Upper lobe of right lung (tissue), 1 donor: ENCODE results near the gene TULP1. TPM values are rescaled to one million over a fixed set of nuclear protein-coding genes. Genes with fewer than 3 reads are reported as not detected.

ENCODE experiments used
- ATAC-seq: fragments of 200-7000 bp; cut with Tn5 transposase; one replicate; pipeline ENCODE4 v1.9.1; 2020; ENCODE audit warnings: mild to moderate bottlenecking, moderate library complexity
- DNase-seq: peaks from one replicate; pipeline ENCODE4 v3.0.0-alpha.2; 2020
- H3K27ac ChIP-seq: fragments of 200-600 bp; one replicate; pipeline ENCODE4 v1.8.0; 2022
- H3K27me3 ChIP-seq: fragments of 200-600 bp; one replicate; pipeline ENCODE4 v1.8.0; 2022; ENCODE audit warnings: mild to moderate bottlenecking
- H3K36me3 ChIP-seq: fragments of 200-600 bp; one replicate; pipeline ENCODE4 v1.8.0; 2022
- H3K4me1 ChIP-seq: fragments of 200-600 bp; one replicate; pipeline ENCODE4 v1.8.0; 2022
- H3K4me3 ChIP-seq: fragments of 200-600 bp; one replicate; pipeline ENCODE4 v1.8.0; 2022; ENCODE audit warnings: mild to moderate bottlenecking
- H3K9me3 ChIP-seq: fragments of 200-600 bp; one replicate; pipeline ENCODE4 v1.8.0; 2022
- CTCF ChIP-seq: fragments of 200-600 bp; IDR thresholded peaks from one replicate; pipeline ENCODE4 v1.8.0; 2022; ENCODE audit warnings: antibody characterized with exemption
- intact Hi-C: fragments of 100-400 bp; cut with DNase I; formaldehyde crosslinking; loops from one replicate; pipeline ENCODE4 v1.11.0; 2022
- total RNA-seq: library from RNA; stranded (reverse); fragmentation: NEBNext Ultra II Directional; extraction: Animal tissue kit (Norgen Biotek cat#: 25700); gene quantifications from one replicate; pipeline ENCODE4 v1.2.1, GENCODE V29; 2021
- donor health status: DM: no; HTN: yes; CAD: no; lungs with severe emphysema.

Gene TULP1
- total RNA-seq, 1 donor from 2014 or later, result not detected

DNA sequence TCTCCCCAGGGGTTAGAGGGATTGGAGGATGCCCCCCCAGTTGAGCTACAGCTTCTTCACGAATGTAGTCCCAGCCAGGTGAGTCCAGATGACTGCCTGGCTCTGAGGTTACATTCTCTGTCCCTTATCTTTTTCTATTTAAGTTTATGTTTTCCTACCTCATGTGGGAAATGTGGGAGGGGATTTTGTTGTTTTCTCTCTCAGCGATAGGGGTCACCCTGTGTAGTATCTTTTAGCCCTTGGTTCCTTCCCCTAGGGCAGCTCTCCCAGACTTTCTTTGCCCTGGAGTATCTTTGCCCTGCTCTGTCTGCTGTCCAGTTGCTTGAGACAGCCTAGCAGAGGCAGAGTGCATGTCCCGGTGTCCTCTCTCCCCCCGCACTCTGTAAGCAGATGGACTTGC is 54.8 kb downstream of the TULP1 start:
- H3K27ac ChIP-seq, result no peak overlapping the region
- DNase-seq (no peak), ATAC-seq (no peak)
- H3K4me1 ChIP-seq, result peaks cover 18% of the 10 kb centered on the region
- H3K4me3 ChIP-seq, result no peak overlapping the region
- H3K9me3 ChIP-seq, result no peaks in the 10 kb centered on the region
- intact Hi-C loops, result no loop called here
- H3K27me3 ChIP-seq, result no peaks in the 10 kb centered on the region
- peaks cover 26% of the 10 kb centered on the region for H3K36me3 ChIP-seq
- TF ChIP-seq CTCF, result no peak

DNA sequence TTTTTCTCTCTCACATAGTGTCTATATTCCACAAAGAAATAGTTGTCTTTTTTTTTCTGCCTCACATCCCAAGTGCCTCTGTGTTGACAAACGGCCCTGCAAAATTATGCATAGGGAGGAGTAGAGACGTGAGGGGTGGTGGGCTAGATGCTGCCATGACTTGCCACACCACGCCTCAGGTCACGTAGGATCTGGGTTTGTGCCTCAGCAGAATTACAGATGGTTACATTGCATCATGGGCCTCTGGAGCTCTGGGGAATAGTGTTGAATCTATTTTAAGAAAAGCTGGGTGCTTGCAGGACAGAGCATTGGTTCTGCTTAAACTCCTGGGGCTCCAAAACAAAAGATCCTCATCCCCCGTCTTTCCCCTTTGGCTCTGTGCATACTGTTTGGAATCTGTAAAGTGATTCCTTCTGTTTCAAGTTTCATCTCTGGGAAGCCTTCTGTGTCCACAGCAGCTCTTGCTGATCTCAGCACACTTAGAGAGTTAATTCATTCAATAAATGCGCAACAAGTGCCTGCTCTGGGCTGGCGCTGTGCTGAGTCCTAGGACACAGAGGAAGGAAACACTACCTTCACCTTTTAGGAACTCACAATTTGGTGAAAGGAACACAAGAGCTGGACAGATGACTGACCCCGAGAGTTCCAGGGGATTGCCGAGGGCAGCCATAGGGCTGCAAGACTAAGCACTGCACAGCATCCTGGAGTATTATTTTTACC is 58.1 kb downstream of the TULP1 start:
- Histone ChIP-seq H3K36me3 (peaks cover 24% of the 10 kb centered on the region), H3K4me1 (peaks cover 23% of the 10 kb centered on the region), H3K27me3 (no peaks in the 10 kb centered on the region), H3K9me3 (no peaks in the 10 kb centered on the region), H3K27ac (no peak overlapping the region), H3K4me3 (no peak overlapping the region)
- TF ChIP-seq CTCF, result no peak
- intact Hi-C loops, result no loop called here
- ATAC-seq (no peak), DNase-seq (no peak)

GRCh38 chr6:35453236-35453635 is 59.5 kb downstream of the TULP1 start:
- intact Hi-C loops, result no loop called here
- peak overlapping the region; percentile 76 for H3K4me3 ChIP-seq
- H3K9me3 ChIP-seq, result no peaks in the 10 kb centered on the region
- no peaks in the 10 kb centered on the region for H3K27me3 ChIP-seq
- TF ChIP-seq CTCF, result no peak
- DNase-seq (no peak), ATAC-seq (no peak)
- H3K4me1 ChIP-seq, result peaks cover 23% of the 10 kb centered on the region
- no peak overlapping the region for H3K27ac ChIP-seq
- H3K36me3 ChIP-seq, result peaks cover 12% of the 10 kb centered on the region

DNA sequence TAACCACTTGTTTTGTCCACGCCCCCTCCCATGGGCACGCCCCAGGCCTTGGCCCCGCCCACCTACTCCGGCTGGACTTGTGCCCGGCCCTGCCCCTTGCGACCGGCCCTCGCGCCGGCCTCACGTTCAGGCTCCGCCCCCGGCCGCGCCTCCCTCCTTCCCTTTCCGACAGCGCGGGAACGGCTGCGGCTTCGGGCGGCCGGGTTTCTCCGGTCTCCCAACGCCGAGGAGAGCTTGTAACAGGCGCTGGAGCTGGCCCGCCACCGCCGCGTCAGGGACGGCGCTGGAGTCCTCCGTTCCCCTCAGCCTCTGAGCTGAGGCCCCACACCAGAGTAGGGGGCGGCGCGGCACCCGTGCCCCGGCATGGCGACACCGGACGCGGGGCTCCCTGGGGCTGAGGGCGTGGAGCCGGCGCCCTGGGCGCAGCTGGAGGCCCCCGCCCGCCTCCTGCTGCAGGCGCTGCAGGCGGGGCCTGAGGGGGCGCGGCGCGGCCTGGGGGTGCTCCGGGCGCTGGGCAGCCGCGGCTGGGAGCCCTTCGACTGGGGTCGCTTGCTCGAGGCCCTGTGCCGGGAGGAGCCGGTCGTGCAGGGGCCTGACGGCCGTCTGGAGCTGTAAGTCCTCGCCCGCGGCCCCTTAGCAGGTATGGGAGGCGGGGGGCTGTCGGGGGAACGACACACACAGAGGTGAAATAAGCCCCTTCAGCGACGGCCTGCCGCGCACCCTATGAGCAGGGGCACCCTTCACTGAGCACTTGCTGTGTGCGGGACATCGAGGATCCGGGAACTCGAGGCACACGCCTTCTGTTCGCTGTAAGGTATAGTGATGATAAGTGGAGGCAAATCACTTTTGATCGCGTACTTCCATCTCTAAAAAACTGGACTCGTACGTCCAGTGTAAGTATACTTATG is 60.3 kb downstream of the TULP1 start, which contains the start of gene FANCE:
TSS of gene FANCE (plus strand) at position 156 of the 908 bp plus-strand sequence. CDS start at position 364, 208 bp downstream.
- H3K36me3 ChIP-seq, result peaks cover 11% of the 10 kb centered on the region
- intact Hi-C loops, result no loop called here
- no peaks in the 10 kb centered on the region for H3K9me3 ChIP-seq
- H3K27me3 ChIP-seq, result no peaks in the 10 kb centered on the region
- peak within 1 kb of the TSS; percentile 76 for H3K4me3 ChIP-seq
- DNase-seq, result peak; percentile 98
- TF ChIP-seq CTCF, result no peak
- ATAC-seq, result peak; percentile 98
- H3K27ac ChIP-seq, result peak within 1 kb of the TSS; percentile 34
- H3K4me1 ChIP-seq, result peaks cover 23% of the 10 kb centered on the region

DNA sequence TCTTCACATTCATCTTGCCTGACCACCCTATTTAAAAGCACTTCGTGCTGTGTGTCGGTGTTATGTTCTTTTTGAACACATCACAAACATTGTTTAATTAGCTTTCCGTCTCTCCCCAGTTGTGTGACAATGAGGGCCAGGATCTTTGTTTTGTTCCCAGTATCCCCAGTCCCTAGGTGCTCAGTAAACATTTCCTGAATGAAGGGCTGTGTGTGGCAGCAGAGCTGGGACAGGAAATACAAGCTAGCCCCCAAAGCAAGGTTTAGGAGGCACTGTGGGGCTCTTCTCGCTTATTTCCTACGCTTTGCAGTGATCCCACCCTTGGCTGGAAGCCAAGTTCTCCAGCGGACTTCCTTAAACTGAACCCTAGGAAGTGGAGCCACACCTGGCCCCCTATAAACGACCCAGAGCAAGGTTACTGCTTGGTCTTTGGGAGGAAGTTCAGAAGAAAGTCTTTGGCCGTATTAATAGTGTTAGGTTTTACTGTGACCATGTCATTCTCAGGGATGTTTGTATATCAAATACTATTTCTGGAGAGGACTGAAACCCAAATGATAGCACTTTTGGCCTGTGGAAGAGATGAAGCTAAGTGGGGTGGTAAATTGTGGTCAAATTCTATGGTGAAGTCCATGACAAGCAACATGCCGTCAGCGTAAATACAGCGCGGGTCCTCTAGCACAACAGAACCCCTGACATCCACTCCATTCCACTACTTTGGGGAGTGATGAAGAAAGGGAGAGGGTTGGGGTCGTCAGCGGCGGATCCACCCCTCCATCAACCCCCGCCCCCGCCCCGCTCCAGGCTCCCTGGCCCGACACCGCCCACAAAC is 61.1 kb downstream of the TULP1 start:
- intact Hi-C loops, result no loop called here

More for the DNA sequence above, 61.1 kb downstream of the TULP1 start:
- Histone ChIP-seq H3K4me3 (peak overlapping the region; percentile 76), H3K27ac (no peak overlapping the region), H3K36me3 (peaks cover 8% of the 10 kb centered on the region), H3K27me3 (no peaks in the 10 kb centered on the region), H3K4me1 (peaks cover 23% of the 10 kb centered on the region), H3K9me3 (no peaks in the 10 kb centered on the region)
- DNase-seq, result no peak
- no peak for TF ChIP-seq CTCF
- no peak for ATAC-seq
